IMR-90 (cell line): ENCODE data around the gene TSPAN17. TPM values are rescaled to one million over a fixed set of nuclear protein-coding genes. Genes with fewer than 3 reads are reported as not detected.

Experiments
- ATAC-seq: fragments of 200-7000 bp; cut with Tn5 transposase; 2 replicates; pipeline ENCODE4 v1.9.1; 2020; ENCODE audit warnings: low read depth, mild to moderate bottlenecking, moderate library complexity
- BruUV-seq: library from RNA; stranded (reverse); fragments of 400-500 nt; replicated peaks from 2 replicates; lab custom pipeline; 2021; lab: Mats Ljungman, UMichigan
- CTCF ChIA-PET: fragments of 300-600 bp; formaldehyde crosslinking; extraction: SDS; loops from one replicate; lab custom pipeline; 2021; ENCODE audit warnings: antibody characterized with exemption; lab: Yijun Ruan, JAX
- POLR2A ChIA-PET: fragments of 300-600 bp; sonication (Branson Sonifier 250); formaldehyde crosslinking; loops from one replicate; lab custom pipeline; 2022; ENCODE audit warnings: antibody characterized with exemption; ENCODE audit not compliant: unreplicated experiment; lab: Charles Lee
- DNase-seq: peaks from one replicate; pipeline ENCODE4 v3.0.0; 2013
- H2AFZ ChIP-seq: replicated peaks from 2 replicates; pipeline ENCODE3; 2013; ENCODE audit warnings: low read length, mild to moderate bottlenecking; ENCODE audit not compliant: poor library complexity
- H2AK5ac ChIP-seq: 2 replicates; pipeline ENCODE4 v1.6.1; 2013; ENCODE audit warnings: low read depth, low read length, inconsistent platforms
- H2AK9ac ChIP-seq: replicated peaks from 2 replicates; pipeline ENCODE3; 2013; ENCODE audit warnings: mild to moderate bottlenecking, low read depth, low read length, moderate library complexity; ENCODE audit not compliant: poor library complexity
- H2BK120ac ChIP-seq: 2 replicates; pipeline ENCODE4 v1.6.1; 2013; ENCODE audit warnings: low read depth, low read length, inconsistent platforms
- H2BK15ac ChIP-seq: 3 replicates; pipeline ENCODE4 v1.6.1; 2013; ENCODE audit warnings: low read depth, low read length, inconsistent platforms
- H2BK20ac ChIP-seq: 2 replicates; pipeline ENCODE4 v1.6.1; 2013; ENCODE audit warnings: low read depth, mild to moderate bottlenecking, inconsistent platforms, low read length, moderate library complexity
- H2BK5ac ChIP-seq: 2 replicates; pipeline ENCODE4 v1.6.1; 2013; ENCODE audit warnings: mild to moderate bottlenecking, low read depth, low read length, inconsistent platforms; ENCODE audit not compliant: poor library complexity, severe bottlenecking
- H3K14ac ChIP-seq: replicated peaks from 2 replicates; pipeline ENCODE4 v1.6.1; 2013; ENCODE audit warnings: low read depth, low read length, inconsistent platforms
- H3K18ac ChIP-seq: 2 replicates; pipeline ENCODE4 v1.6.1; 2013; ENCODE audit warnings: low read depth, low read length, control low read depth
- H3K23ac ChIP-seq: 2 replicates; pipeline ENCODE4 v1.6.1; 2013; ENCODE audit warnings: low read depth, low read length, inconsistent platforms
- H3K27ac ChIP-seq: 2 replicates; pipeline ENCODE4 v1.5.1; 2013; ENCODE audit warnings: mild to moderate bottlenecking, control low read depth, low read length; ENCODE audit not compliant: insufficient read depth
- H3K27me3 ChIP-seq: 2 replicates; pipeline ENCODE4 v1.6.1; 2013; ENCODE audit warnings: low read length; ENCODE audit not compliant: control insufficient read depth, insufficient read depth
- H3K36me3 ChIP-seq: 2 replicates; pipeline ENCODE4 v1.6.1; 2013; ENCODE audit warnings: low read length, mixed read lengths; ENCODE audit not compliant: control insufficient read depth, insufficient read depth
- H3K4ac ChIP-seq: 2 replicates; pipeline ENCODE4 v1.6.1; 2013; ENCODE audit warnings: low read depth, low read length, inconsistent platforms
- H3K4me1 ChIP-seq: 2 replicates; pipeline ENCODE4 v1.6.1; 2013; ENCODE audit warnings: low read length, mixed read lengths; ENCODE audit not compliant: control insufficient read depth, insufficient read depth
- H3K4me2 ChIP-seq: 2 replicates; pipeline ENCODE4 v1.6.1; 2013; ENCODE audit warnings: low read depth, mild to moderate bottlenecking, control low read depth, low read length, moderate library complexity
- H3K4me3 ChIP-seq: 2 replicates; pipeline ENCODE4 v1.5.1; 2013; ENCODE audit warnings: low read depth, mild to moderate bottlenecking, control low read depth, low read length, moderate library complexity; ENCODE audit not compliant: insufficient read depth
- H3K56ac ChIP-seq: 2 replicates; pipeline ENCODE4 v1.6.1; 2013; ENCODE audit warnings: low read length, inconsistent platforms; ENCODE audit not compliant: insufficient read depth; ENCODE audit errors: extremely low read depth
- H3K79me1 ChIP-seq, 2 experiments: 2 replicates each; pipeline ENCODE4 v1.6.1; 2013; ENCODE audit warnings: low read length in 2 of 2, inconsistent platforms in 1 of 2, low read depth in 1 of 2
- H3K9ac ChIP-seq: 2 replicates; pipeline ENCODE4 v1.6.1; 2013; ENCODE audit warnings: low read depth, low read length, control low read depth
- H3K9me1 ChIP-seq: 2 replicates; pipeline ENCODE4 v1.6.1; 2013; ENCODE audit warnings: low read length, inconsistent platforms; ENCODE audit not compliant: insufficient read depth
- H3K9me3 ChIP-seq: 2 replicates; pipeline ENCODE4 v1.6.1; 2013; ENCODE audit warnings: low read length; ENCODE audit not compliant: control insufficient read depth, insufficient read depth
- H4K20me1 ChIP-seq: 2 replicates; pipeline ENCODE4 v1.6.1; 2013; ENCODE audit warnings: low read length, inconsistent platforms; ENCODE audit not compliant: insufficient read depth
- H4K5ac ChIP-seq: 2 replicates; pipeline ENCODE4 v1.6.1; 2013; ENCODE audit warnings: mild to moderate bottlenecking, low read depth, low read length, control low read depth
- H4K8ac ChIP-seq, 2 experiments: 2 replicates each; pipeline ENCODE4 v1.6.1; 2013; ENCODE audit warnings: low read depth in 2 of 2, low read length in 2 of 2, control low read depth in 1 of 2, inconsistent platforms in 1 of 2
- H4K91ac ChIP-seq: 2 replicates; pipeline ENCODE4 v1.6.1; 2013; ENCODE audit warnings: low read depth, low read length, inconsistent platforms; ENCODE audit not compliant: insufficient read depth
- BHLHE40 ChIP-seq: fragments of 150-350 bp; IDR thresholded peaks from 2 replicates; pipeline ENCODE4 v1.6.1; 2016; ENCODE audit warnings: mild to moderate bottlenecking, low read depth, low read length
- CEBPB ChIP-seq: IDR thresholded peaks from 2 replicates; pipeline ENCODE4 v1.6.1; 2012; ENCODE audit warnings: low read depth, low read length, improper control_type of control experiment
- CHD1 ChIP-seq: IDR thresholded peaks from 2 replicates; pipeline ENCODE4 v1.6.1; 2012; ENCODE audit warnings: low read depth, low read length, improper control_type of control experiment
- FOS ChIP-seq: fragments of 150-350 bp; IDR thresholded peaks from 2 replicates; pipeline ENCODE4 v1.6.1; 2016; ENCODE audit warnings: low read depth, low read length
- MAZ ChIP-seq: IDR thresholded peaks from 2 replicates; pipeline ENCODE4 v1.6.1; 2012; ENCODE audit warnings: low read depth, mild to moderate bottlenecking, low read length, improper control_type of control experiment, moderate library complexity, borderline replicate concordance
- MXI1 ChIP-seq: IDR thresholded peaks from 2 replicates; pipeline ENCODE4 v1.6.1; 2012; ENCODE audit warnings: low read depth, mild to moderate bottlenecking, low read length, moderate library complexity, borderline replicate concordance
- NFE2L2 ChIP-seq: fragments of 150-350 bp; IDR thresholded peaks from 2 replicates; pipeline ENCODE4 v1.6.1; 2016; ENCODE audit warnings: low read depth, mild to moderate bottlenecking, low read length
- RAD21 ChIP-seq: IDR thresholded peaks from 2 replicates; pipeline ENCODE4 v1.6.1; 2012; ENCODE audit warnings: low read length, improper control_type of control experiment
- RCOR1 ChIP-seq: IDR thresholded peaks from 2 replicates; pipeline ENCODE4 v1.6.1; 2012; ENCODE audit warnings: mild to moderate bottlenecking, low read length, improper control_type of control experiment; ENCODE audit not compliant: insufficient replicate concordance
- RFX5 ChIP-seq: IDR thresholded peaks from 2 replicates; pipeline ENCODE4 v1.8.0; 2012; ENCODE audit warnings: low read depth, mild to moderate bottlenecking, low read length, moderate library complexity
- SMC3 ChIP-seq: fragments of 150-350 bp; IDR thresholded peaks from 2 replicates; pipeline ENCODE4 v1.6.1; 2016; ENCODE audit warnings: low read depth, mild to moderate bottlenecking, antibody characterized with exemption, low read length, moderate library complexity
- WGBS, 2 experiments: methylation state at CpG; one replicate each; pipeline versions ENCODE4 v1.1.5 to v1.1.7; 2013; ENCODE audit warnings: missing lambda C conversion rate in 2 of 2; ENCODE audit not compliant: insufficient read length in 1 of 2; ENCODE audit errors: extremely low coverage in 2 of 2; 5-methylcytosine and 5-hydroxymethylcytosine counted together
- dilution Hi-C: fragments of 300-500 bp; cut with HindIII; formaldehyde crosslinking; loops from one replicate; pipeline ENCODE4 v1.14.3; 2018; ENCODE audit warnings: low sequenced_read_pairs; ENCODE audit not compliant: unreplicated experiment
- in situ Hi-C: fragments of 300-500 bp; cut with MboI; formaldehyde crosslinking; loops from 3 replicates; pipeline ENCODE4 v1.14.3; 2019; ENCODE audit warnings: low sequenced_read_pairs, inconsistent platforms, mixed read lengths
- intact Hi-C: fragments of 100-400 bp; cut with micrococcal nuclease; formaldehyde crosslinking; loops from 2 replicates; pipeline ENCODE4 v1.10.0; 2022
- polyA plus RNA-seq, 3 experiments: library from polyadenylated mRNA; depleted of rRNA; stranded (reverse); fragments of >200 nt; gene quantifications; 2 replicates each; pipeline ENCODE4 v1.2.3, GENCODE V29; 2012; ENCODE audit warnings: low replicate concordance in 1 of 3
- total RNA-seq: library from RNA; depleted of rRNA; stranded (reverse); fragments of >200 nt; gene quantifications from 2 replicates; pipeline ENCODE4 v1.2.3, GENCODE V29; 2012
- TF ChIP-seq, protein P1 (sequence below): conservative IDR thresholded peaks from 2 replicates; pipeline ENCODE4 v1.5.1; 2012; ENCODE audit warnings: mild to moderate bottlenecking, low read depth, low read length, improper control_type of control experiment
- TF ChIP-seq, protein P2 (sequence below): fragments of 150-350 bp; IDR thresholded peaks from 2 replicates; pipeline ENCODE4 v1.6.1; 2017; ENCODE audit warnings: mild to moderate bottlenecking, antibody characterized with exemption, low read length, low read depth
- TF ChIP-seq, protein P3 (sequence below): fragments of 150-350 bp; IDR thresholded peaks from 2 replicates; pipeline ENCODE4 v1.6.1; 2016; ENCODE audit warnings: low read depth, mild to moderate bottlenecking, low read length, moderate library complexity, borderline replicate concordance

The TSPAN17 gene
- total and polyA plus RNA-seq, 2 of the 4 experiments (the other 2 are of a cell fraction) = 34.2 to 41.6 TPM

DNA sequence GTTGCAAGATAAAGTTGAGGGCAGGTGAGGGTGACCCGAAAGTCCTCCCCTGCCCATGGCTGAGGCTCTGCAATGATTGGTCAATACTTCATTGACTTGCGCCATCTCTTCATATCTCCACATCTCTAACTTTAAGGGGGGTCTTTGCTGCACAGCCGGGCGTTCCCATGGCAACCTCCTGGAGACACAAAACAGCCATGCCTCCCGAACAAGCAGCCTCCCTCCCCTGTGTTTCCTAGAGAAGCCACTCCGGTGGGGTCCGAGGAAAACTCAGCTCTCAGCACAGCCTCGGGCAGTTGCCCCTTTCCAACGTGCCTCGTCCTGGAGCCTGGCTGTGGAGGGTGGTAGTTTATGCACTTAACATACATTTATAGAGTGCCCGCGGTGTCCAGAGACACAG lies 57.5 kb downstream of the TSPAN17 start:
- Histone ChIP-seq H4K8ac (no peak overlapping the region), H3K4me2 (no peak overlapping the region), H3K18ac (no peak overlapping the region), H3K23ac (no peak overlapping the region), H3K4me1 (no peaks in the 10 kb centered on the region), H3K36me3 (no peaks in the 10 kb centered on the region), H3K9me3 (no peaks in the 10 kb centered on the region), H2AFZ (no peak overlapping the region), H3K4me3 (no peak overlapping the region), H3K79me1 (no peaks in the 10 kb centered on the region), H4K91ac (no peak overlapping the region), H3K56ac (no peak overlapping the region), H3K14ac (no peak overlapping the region), H4K20me1 (no peaks in the 10 kb centered on the region), H2AK9ac (no peak overlapping the region), H3K27me3 (peaks cover 69% of the 10 kb centered on the region), H2BK20ac (no peak overlapping the region), H2BK5ac (no peak overlapping the region), H2AK5ac (no peak overlapping the region), H3K27ac (no peak overlapping the region), H3K4ac (no peak overlapping the region), H2BK15ac (no peak overlapping the region), H4K5ac (no peak overlapping the region), H2BK120ac (no peak overlapping the region), H3K9ac (no peak overlapping the region), H3K9me1 (no peaks in the 10 kb centered on the region)
- TF ChIP-seq BHLHE40 (no peak), MAZ (no peak), NFE2L2 (no peak), RFX5 (no peak), SMC3 (no peak), CEBPB (no peak), MXI1 (no peak), RCOR1 (no peak), CHD1 (no peak), FOS (no peak), RAD21 (no peak)
- TF ChIP-seq, protein P1, sequence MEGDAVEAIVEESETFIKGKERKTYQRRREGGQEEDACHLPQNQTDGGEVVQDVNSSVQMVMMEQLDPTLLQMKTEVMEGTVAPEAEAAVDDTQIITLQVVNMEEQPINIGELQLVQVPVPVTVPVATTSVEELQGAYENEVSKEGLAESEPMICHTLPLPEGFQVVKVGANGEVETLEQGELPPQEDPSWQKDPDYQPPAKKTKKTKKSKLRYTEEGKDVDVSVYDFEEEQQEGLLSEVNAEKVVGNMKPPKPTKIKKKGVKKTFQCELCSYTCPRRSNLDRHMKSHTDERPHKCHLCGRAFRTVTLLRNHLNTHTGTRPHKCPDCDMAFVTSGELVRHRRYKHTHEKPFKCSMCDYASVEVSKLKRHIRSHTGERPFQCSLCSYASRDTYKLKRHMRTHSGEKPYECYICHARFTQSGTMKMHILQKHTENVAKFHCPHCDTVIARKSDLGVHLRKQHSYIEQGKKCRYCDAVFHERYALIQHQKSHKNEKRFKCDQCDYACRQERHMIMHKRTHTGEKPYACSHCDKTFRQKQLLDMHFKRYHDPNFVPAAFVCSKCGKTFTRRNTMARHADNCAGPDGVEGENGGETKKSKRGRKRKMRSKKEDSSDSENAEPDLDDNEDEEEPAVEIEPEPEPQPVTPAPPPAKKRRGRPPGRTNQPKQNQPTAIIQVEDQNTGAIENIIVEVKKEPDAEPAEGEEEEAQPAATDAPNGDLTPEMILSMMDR = no peak
- TF ChIP-seq, protein P2, sequence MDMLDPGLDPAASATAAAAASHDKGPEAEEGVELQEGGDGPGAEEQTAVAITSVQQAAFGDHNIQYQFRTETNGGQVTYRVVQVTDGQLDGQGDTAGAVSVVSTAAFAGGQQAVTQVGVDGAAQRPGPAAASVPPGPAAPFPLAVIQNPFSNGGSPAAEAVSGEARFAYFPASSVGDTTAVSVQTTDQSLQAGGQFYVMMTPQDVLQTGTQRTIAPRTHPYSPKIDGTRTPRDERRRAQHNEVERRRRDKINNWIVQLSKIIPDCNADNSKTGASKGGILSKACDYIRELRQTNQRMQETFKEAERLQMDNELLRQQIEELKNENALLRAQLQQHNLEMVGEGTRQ = no peak
- TF ChIP-seq, protein P3, sequence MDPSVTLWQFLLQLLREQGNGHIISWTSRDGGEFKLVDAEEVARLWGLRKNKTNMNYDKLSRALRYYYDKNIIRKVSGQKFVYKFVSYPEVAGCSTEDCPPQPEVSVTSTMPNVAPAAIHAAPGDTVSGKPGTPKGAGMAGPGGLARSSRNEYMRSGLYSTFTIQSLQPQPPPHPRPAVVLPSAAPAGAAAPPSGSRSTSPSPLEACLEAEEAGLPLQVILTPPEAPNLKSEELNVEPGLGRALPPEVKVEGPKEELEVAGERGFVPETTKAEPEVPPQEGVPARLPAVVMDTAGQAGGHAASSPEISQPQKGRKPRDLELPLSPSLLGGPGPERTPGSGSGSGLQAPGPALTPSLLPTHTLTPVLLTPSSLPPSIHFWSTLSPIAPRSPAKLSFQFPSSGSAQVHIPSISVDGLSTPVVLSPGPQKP = no peak
- dilution Hi-C loops (no loop called here), in situ Hi-C loops (no loop called here), intact Hi-C loops (no loop called here)
- DNase-seq (no peak), ATAC-seq (no peak)
- CTCF ChIA-PET = no interaction called here
- POLR2A ChIA-PET = no interaction called here
- 40% methylated on average over 1 of the region's 12 CpGs; no CpG with 5 or more reads in 1 of the 2 experiments for WGBS, 2 experiments
- BruUV-seq = no TSS peak
